ENCODE data around the gene PIK3R3. TPM values are rescaled to one million over a fixed set of nuclear protein-coding genes. Genes with fewer than 3 reads are reported as not detected.

The PIK3R3 gene
- total RNA-seq, 1 experiment from 2014 or later = 1.6 TPM

DNA sequence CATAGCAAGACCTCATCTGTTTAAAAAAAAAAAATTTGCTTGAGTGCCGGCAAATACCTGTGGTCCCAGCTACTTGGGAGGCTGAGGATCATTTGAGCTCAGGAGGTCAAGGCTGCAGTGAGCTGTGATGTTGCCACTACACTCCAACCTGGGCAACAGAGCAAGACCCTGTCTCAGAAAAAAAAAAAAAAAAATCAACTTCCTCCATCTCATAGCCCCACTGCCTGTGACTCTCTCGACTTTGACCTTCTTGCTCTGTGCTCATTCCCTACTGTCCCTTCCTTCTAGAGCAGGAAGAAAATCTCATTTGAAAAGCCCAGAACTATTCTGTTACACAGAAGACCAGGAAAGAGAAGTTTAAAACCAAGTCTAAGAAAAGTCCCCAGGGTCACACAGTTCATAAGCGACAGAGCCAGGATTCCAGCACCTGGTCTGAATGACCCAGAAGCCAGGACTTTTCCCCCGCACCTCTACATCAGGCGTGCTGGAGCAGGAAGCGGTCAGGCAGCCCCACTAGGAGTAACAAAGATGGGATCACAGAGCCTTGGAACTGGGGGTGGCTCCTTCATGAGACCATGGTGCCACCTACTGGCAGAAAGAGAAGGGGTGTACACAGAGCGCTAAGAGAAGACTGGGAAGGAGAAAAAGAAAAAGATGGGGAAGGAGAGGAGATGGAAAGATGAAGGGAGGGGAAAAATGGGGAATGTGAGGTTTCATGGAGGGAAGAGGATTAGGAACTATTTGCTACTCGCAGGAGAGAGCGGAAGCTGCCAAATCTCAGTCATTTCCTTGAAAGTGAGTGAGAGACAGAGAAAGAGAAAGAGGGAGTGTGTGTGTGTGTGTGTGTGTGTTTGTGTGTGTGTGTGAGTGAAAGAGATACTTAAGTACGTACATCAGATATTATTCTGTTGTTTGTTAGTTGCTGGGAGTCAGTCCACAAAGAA is 47.0 kb upstream of the PIK3R3 start:
- Histone ChIP-seq H3K9me2 (ENCODE audit: insufficient read depth) (no peaks in the 10 kb centered on the region), H3K27me3 (ENCODE audit: insufficient read depth, low read length) (no peaks in the 10 kb centered on the region), H3K36me3 (ENCODE audit: control insufficient read depth in 1 of 2, insufficient read depth in 2 of 2, low read length in 2 of 2) (no peaks in the 10 kb centered on the region), H3K4me2 (ENCODE audit: low read length) (peak overlapping the region; percentile 83), H3K9ac (ENCODE audit: low read length) (peak overlapping the region; percentile 29; the same call in 1 of the 2 replicates), H3K79me2 (ENCODE audit: insufficient read depth, low read length) (no peaks in the 10 kb centered on the region), H3K4me1 (ENCODE audit: control insufficient read depth in 1 of 2, insufficient read depth in 2 of 2, low read length in 2 of 2) (peaks cover 55 to 63% of the 10 kb centered on the region in 2 experiments), H3K9me3 (ENCODE audit: control insufficient read depth in 1 of 2, insufficient read depth in 1 of 2, low read depth in 1 of 2, low read length in 2 of 2) (no peaks in the 10 kb centered on the region), H3K27ac (ENCODE audit: low read depth, low read length) (no peak overlapping the region; the same call in 1 of the 2 replicates), H3K4me3 (replicated peaks in 1 of 2; ENCODE audit: low read depth in 1 of 2, low read length in 2 of 2) (peak overlapping the region; percentile 5; a peak in 1 of 4 replicates), H2AFZ (ENCODE audit: low read depth, low read length, poor library complexity, severe bottlenecking) (peak overlapping the region; percentile 97), H4K20me1 (ENCODE audit: insufficient read depth) (no peaks in the 10 kb centered on the region)
- RAD21 ChIA-PET (ENCODE audit: low non-redundant PET in 1 of 2, low total read pairs in 2 of 2, uncharacterized antibody in 2 of 2, unreplicated experiment in 2 of 2) = interaction anchor here in 1 of 2 experiments (0.8 kb wide), 1 partner anchor 144 kb away, joined by 4 read pairs; no protein-coding TSS in a partner anchor
- peak; percentile 80 for DNase-seq (ENCODE audit: low read depth, low spot score)
- BruUV-seq (replicated peaks) = no TSS peak
- POLR2A ChIA-PET = no interaction called here
- TF ChIP-seq ZFX (IDR thresholded peaks at IDR 0.05) (no peak), MAX (IDR thresholded peaks at IDR 0.05) (no peak), YY1 (IDR thresholded peaks at IDR 0.05; ENCODE audit: extremely low read depth, insufficient replicate concordance, low read depth, low read length) (peak; percentile 33), SP1 (IDR thresholded peaks at IDR 0.05; ENCODE audit: low read depth) (no peak), CTCF (IDR thresholded peaks at IDR 0.05 in 2 of 3, conservative IDR thresholded peaks at IDR 0.05 in 1 of 3; ENCODE audit: borderline replicate concordance in 1 of 3, insufficient read depth in 1 of 3, low read depth in 2 of 3, low read length in 2 of 3) (peak in 2 of 3 experiments; percentile 96 to 98; a peak in 4 of 6 replicates)
- intact Hi-C loops (cut with micrococcal nuclease) = loop anchor here (1.0 to 5.0 kb wide), 4 partner anchors 44 to 677 kb away; partner anchors contain the start of genes CCDC163, MMACHC and TMEM69
- CTCF ChIA-PET = interaction anchor here (0.7 to 0.8 kb wide), 3 partner anchors 141 to 679 kb away, joined by 3 read pairs; no protein-coding TSS in a partner anchor
- ATAC-seq = peak; percentile 69
